ENCODE data around the gene CIAO3.

The CIAO3 gene

DNA sequence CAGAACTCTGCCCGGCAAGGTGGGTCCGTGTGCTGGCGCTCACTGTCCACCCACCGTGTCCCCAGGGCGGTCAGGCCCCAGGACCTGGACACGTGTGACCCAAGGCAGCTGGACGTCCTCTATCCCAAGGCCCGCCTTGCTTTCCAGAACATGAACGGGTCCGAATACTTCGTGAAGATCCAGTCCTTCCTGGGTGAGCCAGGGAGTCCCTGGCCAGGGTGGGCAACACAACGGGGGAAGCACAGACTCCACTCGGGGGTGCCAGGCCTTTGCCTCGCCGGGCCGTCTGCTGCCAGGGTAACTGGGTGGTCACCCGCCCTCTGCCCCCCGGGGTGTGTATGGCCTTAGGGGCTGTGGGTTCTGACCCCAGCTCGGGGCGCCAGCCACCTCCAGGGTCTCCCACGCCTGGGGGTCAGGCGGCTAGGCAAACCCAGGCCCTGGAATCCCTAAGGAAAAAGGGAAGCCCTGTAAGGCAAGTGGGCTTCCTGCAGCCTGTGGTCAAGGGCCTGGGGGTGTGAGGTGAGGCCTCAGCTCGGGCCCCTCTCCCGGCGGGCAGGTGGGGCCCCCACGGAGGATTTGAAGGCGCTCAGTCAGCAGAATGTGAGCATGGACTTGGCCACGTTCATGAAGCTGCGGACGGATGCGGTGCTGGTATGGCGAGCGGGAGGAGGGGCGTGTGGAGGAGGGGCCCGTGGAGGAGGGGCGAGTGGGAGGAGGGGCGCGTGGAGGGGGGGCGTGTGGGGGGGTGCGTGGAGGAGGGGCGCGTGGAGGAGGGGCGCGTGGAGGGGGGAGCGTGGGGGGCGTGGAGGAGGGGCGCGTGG lies 26.2 kb upstream of the CIAO3 start:
- no peaks in the 10 kb centered on the region for H3K9me3 ChIP-seq (ENCODE audit: control insufficient read depth, low read length)
- WGBS, 2 experiments: 87 to 88% methylated on average over 31 to 32 of the region's 48 CpGs
- H3K36me3 ChIP-seq (ENCODE audit: control insufficient read depth, insufficient read depth, low read length): no peaks in the 10 kb centered on the region
- no peak overlapping the region for H3K27ac ChIP-seq (ENCODE audit: insufficient read depth, low read depth, low read length, poor library complexity, severe bottlenecking)
- H3K4me1 ChIP-seq (ENCODE audit: control insufficient read depth, insufficient read depth, low read length): peaks cover under 1% of the 10 kb centered on the region
- H3K27me3 ChIP-seq (ENCODE audit: control insufficient read depth, insufficient read depth, low read length, poor library complexity, severe bottlenecking): no peaks in the 10 kb centered on the region
- H3K4me3 ChIP-seq (ENCODE audit: insufficient read depth, low read depth, low read length): no peak overlapping the region

DNA sequence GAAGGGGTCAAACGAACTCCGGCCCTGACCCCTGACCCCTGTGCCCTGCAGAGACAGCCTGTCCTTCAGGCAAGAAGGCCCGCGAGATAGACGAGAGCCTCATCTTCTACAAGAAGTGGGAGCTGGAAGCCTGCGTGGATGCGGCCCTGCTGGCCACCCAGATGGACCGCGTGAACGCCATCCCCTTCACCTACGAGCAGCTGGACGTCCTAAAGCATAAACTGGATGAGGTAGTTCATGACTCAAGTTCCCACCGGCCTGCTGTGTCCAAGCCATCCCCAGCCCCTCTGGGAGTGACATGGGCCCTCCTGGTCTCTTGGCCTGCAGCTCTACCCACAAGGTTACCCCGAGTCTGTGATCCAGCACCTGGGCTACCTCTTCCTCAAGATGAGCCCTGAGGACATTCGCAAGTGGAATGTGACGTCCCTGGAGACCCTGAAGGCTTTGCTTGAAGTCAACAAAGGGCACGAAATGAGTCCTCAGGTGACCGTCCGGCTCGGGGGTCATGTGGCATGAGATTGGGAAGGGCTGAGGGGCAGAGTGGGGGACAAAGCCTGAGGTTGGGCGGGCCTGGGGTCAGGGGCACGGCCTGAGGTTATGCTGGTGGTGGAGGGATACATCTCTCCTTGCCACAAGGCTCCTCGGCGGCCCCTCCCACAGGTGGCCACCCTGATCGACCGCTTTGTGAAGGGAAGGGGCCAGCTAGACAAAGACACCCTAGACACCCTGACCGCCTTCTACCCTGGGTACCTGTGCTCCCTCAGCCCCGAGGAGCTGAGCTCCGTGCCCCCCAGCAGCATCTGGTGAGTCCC lies 25.4 kb upstream of the CIAO3 start:
- no peak overlapping the region for H3K4me3 ChIP-seq (ENCODE audit: insufficient read depth, low read depth, low read length)
- H3K27me3 ChIP-seq (ENCODE audit: control insufficient read depth, insufficient read depth, low read length, poor library complexity, severe bottlenecking): no peaks in the 10 kb centered on the region
- no peaks in the 10 kb centered on the region for H3K36me3 ChIP-seq (ENCODE audit: control insufficient read depth, insufficient read depth, low read length)
- no peaks in the 10 kb centered on the region for H3K9me3 ChIP-seq (ENCODE audit: control insufficient read depth, low read length)
- WGBS, 2 experiments: 94% methylated on average over 29 of the region's 29 CpGs
- peaks cover 3% of the 10 kb centered on the region for H3K4me1 ChIP-seq (ENCODE audit: control insufficient read depth, insufficient read depth, low read length)
- no peak overlapping the region for H3K27ac ChIP-seq (ENCODE audit: insufficient read depth, low read depth, low read length, poor library complexity, severe bottlenecking)

DNA sequence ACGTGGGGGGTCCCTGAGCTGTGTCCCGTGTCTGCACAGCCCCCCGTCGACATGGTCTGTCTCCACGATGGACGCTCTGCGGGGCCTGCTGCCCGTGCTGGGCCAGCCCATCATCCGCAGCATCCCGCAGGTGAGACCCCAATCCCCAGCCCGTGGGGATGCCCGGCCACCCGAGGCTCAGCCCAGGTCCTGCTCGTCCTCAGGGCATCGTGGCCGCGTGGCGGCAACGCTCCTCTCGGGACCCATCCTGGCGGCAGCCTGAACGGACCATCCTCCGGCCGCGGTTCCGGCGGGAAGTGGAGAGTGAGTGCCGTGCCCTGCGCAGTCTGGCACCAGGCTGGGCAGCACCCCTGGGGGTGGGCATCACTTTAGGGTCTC lies 24.7 kb upstream of the CIAO3 start:
- no peaks in the 10 kb centered on the region for H3K36me3 ChIP-seq (ENCODE audit: control insufficient read depth, insufficient read depth, low read length)
- no peaks in the 10 kb centered on the region for H3K27me3 ChIP-seq (ENCODE audit: control insufficient read depth, insufficient read depth, low read length, poor library complexity, severe bottlenecking)
- WGBS, 2 experiments: 94 to 95% methylated on average over 29 of the region's 29 CpGs
- peaks cover 3% of the 10 kb centered on the region for H3K4me1 ChIP-seq (ENCODE audit: control insufficient read depth, insufficient read depth, low read length)
- no peaks in the 10 kb centered on the region for H3K9me3 ChIP-seq (ENCODE audit: control insufficient read depth, low read length)
- no peak overlapping the region for H3K4me3 ChIP-seq (ENCODE audit: insufficient read depth, low read depth, low read length)
- no peak overlapping the region for H3K27ac ChIP-seq (ENCODE audit: insufficient read depth, low read depth, low read length, poor library complexity, severe bottlenecking)

DNA sequence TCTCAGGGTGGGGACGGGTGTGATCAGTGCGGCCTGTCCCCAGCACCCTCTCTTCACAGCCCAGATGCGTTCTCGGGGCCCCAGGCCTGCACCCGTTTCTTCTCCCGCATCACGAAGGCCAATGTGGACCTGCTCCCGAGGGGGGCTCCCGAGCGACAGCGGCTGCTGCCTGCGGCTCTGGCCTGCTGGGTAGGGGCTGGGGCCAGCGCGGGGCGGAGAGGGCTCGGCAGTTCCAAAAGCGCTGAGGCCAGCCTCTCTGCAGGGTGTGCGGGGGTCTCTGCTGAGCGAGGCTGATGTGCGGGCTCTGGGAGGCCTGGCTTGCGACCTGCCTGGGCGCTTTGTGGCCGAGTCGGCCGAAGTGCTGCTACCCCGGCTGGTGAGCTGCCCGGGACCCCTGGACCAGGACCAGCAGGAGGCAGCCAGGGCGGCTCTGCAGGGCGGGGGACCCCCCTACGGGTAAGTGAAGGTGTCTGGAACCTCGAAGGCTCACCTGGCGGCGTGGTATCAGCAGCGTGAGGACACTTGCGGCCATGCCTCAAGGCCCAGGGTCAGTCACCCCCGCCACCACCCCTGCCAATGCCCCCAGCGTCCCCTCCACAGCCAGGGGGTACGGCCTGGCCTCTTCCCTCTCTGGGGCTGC lies 24.2 kb upstream of the CIAO3 start:
- no peaks in the 10 kb centered on the region for H3K9me3 ChIP-seq (ENCODE audit: control insufficient read depth, low read length)
- no peaks in the 10 kb centered on the region for H3K27me3 ChIP-seq (ENCODE audit: control insufficient read depth, insufficient read depth, low read length, poor library complexity, severe bottlenecking)
- H3K4me3 ChIP-seq (ENCODE audit: insufficient read depth, low read depth, low read length): no peak overlapping the region
- WGBS, 2 experiments: 92% methylated on average over 38 of the region's 38 CpGs
- H3K27ac ChIP-seq (ENCODE audit: insufficient read depth, low read depth, low read length, poor library complexity, severe bottlenecking): no peak overlapping the region
- H3K4me1 ChIP-seq (ENCODE audit: control insufficient read depth, insufficient read depth, low read length): peaks cover 3% of the 10 kb centered on the region
- no peaks in the 10 kb centered on the region for H3K36me3 ChIP-seq (ENCODE audit: control insufficient read depth, insufficient read depth, low read length)

DNA sequence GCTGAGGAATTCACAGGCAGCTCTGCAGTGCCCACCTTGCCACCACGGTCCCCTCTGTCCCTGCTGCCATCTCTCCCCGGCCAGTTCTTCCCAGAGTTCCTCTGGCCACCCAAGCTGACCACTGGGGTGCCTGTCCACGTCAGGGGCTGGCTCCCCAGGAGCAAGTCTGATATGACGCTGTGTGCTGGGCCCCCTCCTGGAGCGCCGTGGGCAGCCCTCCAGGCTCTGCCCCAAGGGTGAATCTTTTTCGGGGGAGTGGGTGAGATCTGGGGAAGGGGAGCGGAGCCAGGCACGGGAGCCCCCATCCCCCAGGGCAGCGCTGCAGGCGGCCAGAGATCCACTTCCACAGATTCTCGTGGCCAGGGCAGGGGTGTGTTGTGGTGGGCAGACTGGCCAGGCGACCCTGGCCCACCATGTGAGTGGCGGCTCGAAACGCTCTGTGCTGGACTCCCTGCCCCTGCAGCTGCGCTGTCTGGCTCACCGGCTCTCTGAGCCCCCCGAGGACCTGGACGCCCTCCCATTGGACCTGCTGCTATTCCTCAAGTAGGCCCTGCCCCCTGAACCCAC lies 23.5 kb upstream of the CIAO3 start:
- Histone ChIP-seq H3K27ac (ENCODE audit: insufficient read depth, low read depth, low read length, poor library complexity, severe bottlenecking) (no peak overlapping the region), H3K4me1 (ENCODE audit: control insufficient read depth, insufficient read depth, low read length) (peaks cover 3% of the 10 kb centered on the region), H3K27me3 (ENCODE audit: control insufficient read depth, insufficient read depth, low read length, poor library complexity, severe bottlenecking) (no peaks in the 10 kb centered on the region), H3K9me3 (ENCODE audit: control insufficient read depth, low read length) (no peaks in the 10 kb centered on the region), H3K36me3 (ENCODE audit: control insufficient read depth, insufficient read depth, low read length) (no peaks in the 10 kb centered on the region), H3K4me3 (ENCODE audit: insufficient read depth, low read depth, low read length) (no peak overlapping the region)
- 91 to 92% methylated on average over 20 of the region's 20 CpGs for WGBS, 2 experiments

DNA sequence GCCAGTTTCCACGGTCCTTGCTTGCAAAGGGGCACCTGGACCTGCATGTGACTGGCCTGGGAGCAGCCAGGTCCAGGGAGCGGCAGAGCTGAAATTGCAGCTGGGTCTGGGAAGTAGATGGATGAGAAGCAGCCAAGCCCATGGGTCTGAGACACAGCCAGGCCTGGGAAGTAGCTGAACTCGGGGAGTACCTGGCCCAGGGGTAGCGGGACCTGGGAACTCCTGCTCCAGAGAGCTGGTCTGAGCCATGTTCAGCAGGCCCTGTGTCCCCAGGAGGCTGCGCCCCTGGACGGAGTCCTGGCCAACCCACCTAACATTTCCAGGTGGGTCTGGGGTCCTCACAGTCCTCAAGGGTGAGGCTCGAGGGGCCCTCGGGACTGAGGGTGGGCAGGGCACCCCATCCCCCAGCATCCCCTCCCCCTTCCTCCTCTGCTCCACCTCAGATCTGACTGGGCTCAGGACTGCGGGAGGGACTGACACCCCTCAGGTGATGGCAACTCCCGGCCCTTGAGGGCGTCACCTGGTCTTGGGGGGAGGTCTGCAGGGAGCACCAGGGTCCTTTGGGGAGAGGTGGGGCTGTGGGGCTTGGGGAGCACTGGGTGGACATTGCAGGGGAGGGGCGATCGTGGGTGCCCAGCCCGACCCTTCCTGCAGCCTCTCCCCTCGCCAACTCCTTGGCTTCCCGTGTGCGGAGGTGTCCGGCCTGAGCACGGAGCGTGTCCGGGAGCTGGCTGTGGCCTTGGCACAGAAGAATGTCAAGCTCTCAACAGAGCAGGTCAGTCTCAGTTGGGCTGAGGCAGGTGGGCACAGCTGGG lies 22.8 kb upstream of the CIAO3 start:
- H3K9me3 ChIP-seq (ENCODE audit: control insufficient read depth, low read length): no peaks in the 10 kb centered on the region
- H3K27ac ChIP-seq (ENCODE audit: insufficient read depth, low read depth, low read length, poor library complexity, severe bottlenecking): no peak overlapping the region
- H3K36me3 ChIP-seq (ENCODE audit: control insufficient read depth, insufficient read depth, low read length): no peaks in the 10 kb centered on the region
- H3K4me1 ChIP-seq (ENCODE audit: control insufficient read depth, insufficient read depth, low read length): peaks cover 3% of the 10 kb centered on the region
- H3K27me3 ChIP-seq (ENCODE audit: control insufficient read depth, insufficient read depth, low read length, poor library complexity, severe bottlenecking): no peaks in the 10 kb centered on the region
- H3K4me3 ChIP-seq (ENCODE audit: insufficient read depth, low read depth, low read length): no peak overlapping the region
- 94% methylated on average over 20 to 21 of the region's 21 CpGs for WGBS, 2 experiments

DNA sequence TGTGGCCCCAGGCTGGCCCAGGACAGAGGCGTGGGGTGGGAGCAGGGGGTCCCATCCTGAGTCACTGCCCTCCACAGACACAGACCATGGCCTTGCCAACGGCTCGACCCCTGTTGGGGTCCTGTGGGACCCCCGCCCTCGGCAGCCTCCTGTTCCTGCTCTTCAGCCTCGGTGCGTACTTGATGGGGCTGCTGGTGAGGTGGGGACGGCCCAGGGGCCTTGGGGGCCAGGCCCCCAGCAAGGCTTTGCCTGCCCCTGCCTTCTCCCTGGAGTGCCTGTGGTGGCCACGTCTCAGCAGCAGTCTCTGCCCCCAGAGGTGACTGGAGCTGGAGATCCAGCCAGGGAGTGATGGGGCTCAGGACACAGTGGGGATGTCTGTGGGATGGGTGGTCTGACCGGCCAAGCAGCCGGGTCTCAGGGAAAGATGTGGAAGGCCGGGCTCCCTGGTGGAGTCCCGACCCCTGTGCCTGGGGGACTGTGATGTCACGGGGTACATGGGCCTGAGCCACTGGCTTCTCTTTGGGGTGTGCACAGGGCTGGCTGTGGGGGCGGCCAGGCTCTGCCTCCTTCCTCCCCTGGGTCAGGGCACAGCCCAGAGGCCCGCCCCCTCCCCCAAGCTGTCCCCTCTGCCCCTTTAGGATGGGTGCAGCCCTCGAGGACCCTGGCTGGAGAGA lies 21.9 kb upstream of the CIAO3 start:
- Histone ChIP-seq H3K4me3 (ENCODE audit: insufficient read depth, low read depth, low read length) (no peak overlapping the region), H3K9me3 (ENCODE audit: control insufficient read depth, low read length) (no peaks in the 10 kb centered on the region), H3K36me3 (ENCODE audit: control insufficient read depth, insufficient read depth, low read length) (no peaks in the 10 kb centered on the region), H3K27ac (ENCODE audit: insufficient read depth, low read depth, low read length, poor library complexity, severe bottlenecking) (no peak overlapping the region), H3K27me3 (ENCODE audit: control insufficient read depth, insufficient read depth, low read length, poor library complexity, severe bottlenecking) (no peaks in the 10 kb centered on the region), H3K4me1 (ENCODE audit: control insufficient read depth, insufficient read depth, low read length) (peaks cover 3% of the 10 kb centered on the region)
- WGBS, 2 experiments: 91% methylated on average over 17 of the region's 17 CpGs

DNA sequence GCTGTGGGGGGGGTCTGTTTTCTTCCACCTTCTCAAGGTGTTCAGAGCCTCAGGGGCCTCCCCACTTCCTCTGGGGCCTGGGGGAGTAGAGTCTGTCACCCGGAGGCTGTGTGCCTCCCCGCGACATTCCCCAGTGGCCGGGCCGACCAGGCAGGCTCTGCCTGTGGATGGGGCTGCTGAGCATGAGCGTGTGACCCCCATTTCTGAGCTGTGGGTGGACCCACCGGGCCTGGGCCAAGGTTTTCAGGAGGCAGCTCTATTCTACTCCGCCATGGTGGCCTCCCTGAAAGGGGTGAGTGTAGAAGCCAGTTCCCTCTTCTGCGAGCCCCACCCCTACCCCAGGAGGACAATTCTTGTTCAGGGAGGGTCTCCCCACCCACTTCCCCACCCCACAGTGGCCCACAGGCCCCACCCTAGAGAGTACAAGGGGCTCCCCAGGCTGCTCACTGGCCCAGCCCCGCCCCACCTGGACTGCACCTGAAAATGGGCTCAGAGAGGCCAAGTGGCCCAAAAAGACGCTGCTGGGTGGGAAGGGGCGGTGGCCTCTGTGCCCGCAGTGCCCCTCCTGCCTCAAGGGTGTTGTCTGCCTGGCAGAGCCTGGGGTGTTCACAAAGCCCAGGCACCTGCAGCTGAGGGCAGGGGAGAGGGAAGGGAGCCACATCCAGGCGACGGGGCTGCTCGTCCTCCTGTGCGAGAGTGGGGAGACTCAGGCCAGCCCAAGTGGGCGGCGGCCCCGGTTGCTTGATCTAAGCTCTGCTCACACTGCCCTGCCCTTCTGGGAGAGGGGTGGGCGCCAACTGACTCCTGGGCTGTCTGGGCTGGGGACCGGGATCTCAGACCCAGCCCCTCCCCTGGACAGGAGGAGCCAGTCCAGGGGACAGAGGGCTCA lies 21.1 kb upstream of the CIAO3 start:
- peaks cover 3% of the 10 kb centered on the region for H3K4me1 ChIP-seq (ENCODE audit: control insufficient read depth, insufficient read depth, low read length)
- no peak overlapping the region for H3K27ac ChIP-seq (ENCODE audit: insufficient read depth, low read depth, low read length, poor library complexity, severe bottlenecking)
- no peaks in the 10 kb centered on the region for H3K9me3 ChIP-seq (ENCODE audit: control insufficient read depth, low read length)
- no peak overlapping the region for H3K4me3 ChIP-seq (ENCODE audit: insufficient read depth, low read depth, low read length)
- H3K36me3 ChIP-seq (ENCODE audit: control insufficient read depth, insufficient read depth, low read length): no peaks in the 10 kb centered on the region
- no peaks in the 10 kb centered on the region for H3K27me3 ChIP-seq (ENCODE audit: control insufficient read depth, insufficient read depth, low read length, poor library complexity, severe bottlenecking)
- WGBS, 2 experiments: 84 to 85% methylated on average over 22 of the region's 22 CpGs

All from ectodermal cell (in vitro differentiated cells).